Measurements from ENCODE around the gene CCDC182.

The CCDC182 gene

GRCh38 chr17:57705921-57706695 lies 39.0 kb downstream of the CCDC182 start:
- no peak for TF ChIP-seq Cebpa-rat (IDR thresholded peaks at IDR 0.05)
- H3K4me2 ChIP-seq: peak overlapping the region; percentile 91

GRCh38 chr17:57704448-57704847 lies 40.7 kb downstream of the CCDC182 start:
- H3K36me3 ChIP-seq: peaks cover 12% of the 10 kb centered on the region; the same call in 1 of the 2 replicates
- no peak for TF ChIP-seq Cebpa-rat (IDR thresholded peaks at IDR 0.05)
- peaks cover 37% of the 10 kb centered on the region for H3K4me1 ChIP-seq
- no peaks in the 10 kb centered on the region for H3K9me3 ChIP-seq
- no peaks in the 10 kb centered on the region for H4K20me1 ChIP-seq
- H3K4me3 ChIP-seq: no peak overlapping the region
- H3K27ac ChIP-seq: no peak overlapping the region
- H3K9ac ChIP-seq: no peak overlapping the region
- no peak overlapping the region for H3K4me2 ChIP-seq
- no peaks in the 10 kb centered on the region for H3K27me3 ChIP-seq

More at GRCh38 chr17:57705921-57706695, 39.0 kb downstream of the CCDC182 start:
- peaks cover 37% of the 10 kb centered on the region for H3K4me1 ChIP-seq
- peaks cover 7% of the 10 kb centered on the region for H3K9me3 ChIP-seq
- H3K27me3 ChIP-seq: no peaks in the 10 kb centered on the region
- H3K27ac ChIP-seq: no peak overlapping the region
- H4K20me1 ChIP-seq: no peaks in the 10 kb centered on the region
- H3K36me3 ChIP-seq: peaks cover 12% of the 10 kb centered on the region; the same call in 1 of the 2 replicates
- H3K4me3 ChIP-seq: no peak overlapping the region
- H3K9ac ChIP-seq: no peak overlapping the region

- Histone ChIP-seq H3K27me3 (no peaks in the 10 kb centered on the region), H3K36me3 (peaks cover 12% of the 10 kb centered on the region; the same call in 1 of the 2 replicates), H3K27ac (no peak overlapping the region), H3K9ac (no peak overlapping the region), H3K9me3 (no peaks in the 10 kb centered on the region), H3K4me1 (peaks cover 34% of the 10 kb centered on the region), H4K20me1 (no peaks in the 10 kb centered on the region), H3K4me3 (no peak overlapping the region), H3K4me2 (no peak overlapping the region)
- no peak for TF ChIP-seq Cebpa-rat (IDR thresholded peaks at IDR 0.05)
Observed at GRCh38 chr17:57703273-57703672, 41.8 kb downstream of the CCDC182 start.

- H4K20me1 ChIP-seq: no peaks in the 10 kb centered on the region
- H3K27me3 ChIP-seq: no peaks in the 10 kb centered on the region
- no peak overlapping the region for H3K4me3 ChIP-seq
- no peak overlapping the region for H3K9ac ChIP-seq
- no peak overlapping the region for H3K27ac ChIP-seq
- no peak overlapping the region for H3K4me2 ChIP-seq
- peaks cover 5% of the 10 kb centered on the region for H3K9me3 ChIP-seq
- TF ChIP-seq Cebpa-rat (IDR thresholded peaks at IDR 0.05): no peak
- H3K4me1 ChIP-seq: peaks cover 32% of the 10 kb centered on the region
- H3K36me3 ChIP-seq: peaks cover 16% of the 10 kb centered on the region; the same call in 1 of the 2 replicates
Observed at GRCh38 chr17:57701124-57701523, 44.0 kb downstream of the CCDC182 start.

- Histone ChIP-seq H3K4me1 (peaks cover 25% of the 10 kb centered on the region), H3K9me3 (peaks cover 18% of the 10 kb centered on the region), H3K36me3 (peaks cover 29% of the 10 kb centered on the region), H3K9ac (no peak overlapping the region), H3K4me2 (no peak overlapping the region), H3K27me3 (no peaks in the 10 kb centered on the region), H3K27ac (no peak overlapping the region), H3K4me3 (no peak overlapping the region), H4K20me1 (no peaks in the 10 kb centered on the region)
- no peak for TF ChIP-seq Cebpa-rat (IDR thresholded peaks at IDR 0.05)
Observed at GRCh38 chr17:57699751-57700219, 45.3 kb downstream of the CCDC182 start.

GRCh38 chr17:57697891-57698711 lies 47.0 kb downstream of the CCDC182 start:
- Histone ChIP-seq H3K9ac (no peak overlapping the region), H4K20me1 (no peaks in the 10 kb centered on the region), H3K36me3 (peaks cover 33% of the 10 kb centered on the region), H3K4me2 (peak overlapping the region; percentile 40), H3K27me3 (no peaks in the 10 kb centered on the region), H3K9me3 (peaks cover 34% of the 10 kb centered on the region), H3K27ac (peak overlapping the region; percentile 23; the same call in 1 of the 2 replicates), H3K4me3 (no peak overlapping the region), H3K4me1 (peaks cover 25% of the 10 kb centered on the region)
- no peak for TF ChIP-seq Cebpa-rat (IDR thresholded peaks at IDR 0.05)

- Histone ChIP-seq H3K4me1 (peaks cover 25% of the 10 kb centered on the region), H3K9me3 (peaks cover 39% of the 10 kb centered on the region), H3K9ac (no peak overlapping the region), H4K20me1 (no peaks in the 10 kb centered on the region), H3K27me3 (no peaks in the 10 kb centered on the region), H3K4me3 (no peak overlapping the region), H3K4me2 (no peak overlapping the region), H3K36me3 (peaks cover 31% of the 10 kb centered on the region), H3K27ac (no peak overlapping the region)
- no peak for TF ChIP-seq Cebpa-rat (IDR thresholded peaks at IDR 0.05)
Observed at GRCh38 chr17:57697197-57697596, 47.9 kb downstream of the CCDC182 start.

GRCh38 chr17:57696050-57696449 lies 49.0 kb downstream of the CCDC182 start:
- Histone ChIP-seq H3K27me3 (no peaks in the 10 kb centered on the region), H3K4me3 (no peak overlapping the region), H4K20me1 (no peaks in the 10 kb centered on the region), H3K27ac (no peak overlapping the region), H3K9me3 (peaks cover 44% of the 10 kb centered on the region), H3K9ac (no peak overlapping the region), H3K4me2 (no peak overlapping the region), H3K36me3 (peaks cover 25% of the 10 kb centered on the region), H3K4me1 (peaks cover 25% of the 10 kb centered on the region)
- no peak for TF ChIP-seq Cebpa-rat (IDR thresholded peaks at IDR 0.05)
